ENCODE measurements around the gene DSCAM.

DSCAM gene

GRCh38 chr21:40732253-40733023 lies 114.5 kb downstream of the DSCAM start:
- TF ChIP-seq CTCF (conservative IDR thresholded peaks at IDR 0.05): no peak
- H3K27ac ChIP-seq: no peak overlapping the region

GRCh38 chr21:40731206-40731605 lies 115.8 kb downstream of the DSCAM start:
- no peak overlapping the region for H3K27ac ChIP-seq
- no peak for TF ChIP-seq CTCF (conservative IDR thresholded peaks at IDR 0.05)

GRCh38 chr21:40730426-40730800 lies 116.5 kb downstream of the DSCAM start:
- no peak overlapping the region for H3K27ac ChIP-seq

GRCh38 chr21:40729761-40730425 lies 117.1 kb downstream of the DSCAM start:
- H3K27ac ChIP-seq: no peak overlapping the region
- TF ChIP-seq CTCF (conservative IDR thresholded peaks at IDR 0.05): no peak

More at GRCh38 chr21:40730426-40730800, 116.5 kb downstream of the DSCAM start:
- TF ChIP-seq CTCF (conservative IDR thresholded peaks at IDR 0.05): no peak

- H3K27ac ChIP-seq: no peak overlapping the region
- TF ChIP-seq CTCF (conservative IDR thresholded peaks at IDR 0.05): no peak
Observed at GRCh38 chr21:40723966-40724365, 123.0 kb downstream of the DSCAM start.

GRCh38 chr21:40723317-40723716 lies 123.6 kb downstream of the DSCAM start:
- no peak for TF ChIP-seq CTCF (conservative IDR thresholded peaks at IDR 0.05)
- H3K27ac ChIP-seq: no peak overlapping the region

- H3K27ac ChIP-seq: no peak overlapping the region
- peak; percentile 74 for TF ChIP-seq CTCF (conservative IDR thresholded peaks at IDR 0.05)
Observed at GRCh38 chr21:40719615-40720014, 127.3 kb downstream of the DSCAM start.

Data from VCaP (cell line).